Mesenchymal stem cell (in vitro differentiated cells and primary cell): ENCODE results near the gene CYP26A1.
A peak's percentile ranks its signal among the peaks of the same experiment; 100 is the strongest.

Experiments
- DNase-seq: peaks from one replicate; pipeline ENCODE4 v3.0.0-alpha.2; 2013
- H2AFZ ChIP-seq: one replicate; pipeline ENCODE4 v1.6.1; 2013; ENCODE audit warnings: low read depth, mild to moderate bottlenecking, control low read depth, inconsistent platforms, low read length, moderate library complexity
- H2AK5ac ChIP-seq: 2 replicates; pipeline ENCODE4 v1.6.1; 2013; ENCODE audit warnings: low read length, moderate library complexity, mild to moderate bottlenecking, inconsistent platforms; ENCODE audit not compliant: severe bottlenecking
- H2BK120ac ChIP-seq: one replicate; pipeline ENCODE4 v1.6.1; 2013; ENCODE audit warnings: low read depth, mild to moderate bottlenecking, inconsistent platforms, low read length, moderate library complexity
- H2BK12ac ChIP-seq, 2 experiments: one replicate each; pipeline ENCODE4 v1.6.1; 2013; ENCODE audit warnings: inconsistent platforms in 2 of 2, low read length in 2 of 2, mild to moderate bottlenecking in 2 of 2, moderate library complexity in 2 of 2, control low read depth in 1 of 2
- H2BK15ac ChIP-seq: one replicate; pipeline ENCODE4 v1.6.1; 2013; ENCODE audit warnings: mild to moderate bottlenecking, low read depth, inconsistent platforms; ENCODE audit not compliant: poor library complexity, severe bottlenecking
- H2BK5ac ChIP-seq: 2 replicates; pipeline ENCODE4 v1.6.1; 2013; ENCODE audit warnings: low read depth, mild to moderate bottlenecking, low read length, control low read depth, inconsistent platforms; ENCODE audit not compliant: poor library complexity, severe bottlenecking
- H3K14ac ChIP-seq, 2 experiments: one replicate each; pipeline ENCODE4 v1.6.1; 2013; ENCODE audit warnings: inconsistent platforms in 2 of 2, low read length in 2 of 2, control low read depth in 1 of 2, mild to moderate bottlenecking in 1 of 2, moderate library complexity in 1 of 2
- H3K18ac ChIP-seq, 2 experiments: one replicate each; pipeline ENCODE4 v1.6.1; 2013; ENCODE audit warnings: inconsistent platforms in 2 of 2, low read length in 2 of 2, control low read depth in 1 of 2, low read depth in 1 of 2, mild to moderate bottlenecking in 1 of 2
- H3K23ac ChIP-seq, 2 experiments: one replicate each; pipeline ENCODE4 v1.6.1; 2013; ENCODE audit warnings: inconsistent platforms in 2 of 2, low read length in 2 of 2, mild to moderate bottlenecking in 2 of 2, moderate library complexity in 2 of 2, control low read depth in 1 of 2
- H3K27ac ChIP-seq: 2 replicates; pipeline ENCODE4 v1.5.1; 2013; ENCODE audit warnings: mild to moderate bottlenecking, moderate library complexity, low read length, control low read depth, inconsistent platforms; ENCODE audit not compliant: poor library complexity, severe bottlenecking
- H3K27me3 ChIP-seq, 2 experiments: 2 replicates each; pipeline versions ENCODE4 v1.6.1 to v1.7.0; 2013; ENCODE audit warnings: low read length in 2 of 2, mild to moderate bottlenecking in 2 of 2, moderate library complexity in 2 of 2, control low read depth in 1 of 2, inconsistent platforms in 1 of 2; ENCODE audit not compliant: control insufficient read depth in 1 of 2, insufficient read depth in 1 of 2
- H3K36me3 ChIP-seq, 2 experiments: 2 replicates each; pipeline versions ENCODE4 v1.6.1 to v1.7.0; 2013; ENCODE audit warnings: low read length in 2 of 2, control low read depth in 1 of 2, inconsistent platforms in 1 of 2, low read depth in 1 of 2, mild to moderate bottlenecking in 1 of 2; ENCODE audit not compliant: insufficient read depth in 2 of 2, control insufficient read depth in 1 of 2
- H3K4ac ChIP-seq, 2 experiments: one replicate each; pipeline ENCODE4 v1.6.1; 2013; ENCODE audit warnings: inconsistent platforms in 2 of 2, low read length in 2 of 2, mild to moderate bottlenecking in 2 of 2, moderate library complexity in 2 of 2, control low read depth in 1 of 2, low read depth in 1 of 2
- H3K4me1 ChIP-seq: 2 replicates; pipeline ENCODE4 v1.6.1; 2013; ENCODE audit warnings: low read depth, low read length, control low read depth; ENCODE audit not compliant: control insufficient read depth, insufficient read depth
- H3K4me2 ChIP-seq: 2 replicates; pipeline ENCODE4 v1.6.1; 2013; ENCODE audit warnings: low read length, mild to moderate bottlenecking, inconsistent platforms; ENCODE audit not compliant: poor library complexity, severe bottlenecking
- H3K4me3 ChIP-seq, 2 experiments: 2 replicates each; pipeline versions ENCODE4 v1.5.1 to v1.7.0; 2013; ENCODE audit warnings: low read length in 2 of 2, mild to moderate bottlenecking in 2 of 2, control low read depth in 1 of 2, low read depth in 1 of 2; ENCODE audit not compliant: insufficient read depth in 1 of 2
- H3K79me1 ChIP-seq: replicated peaks from 2 replicates; pipeline ENCODE4 v1.6.1; 2013; ENCODE audit warnings: mild to moderate bottlenecking, control low read depth, low read length, inconsistent platforms; ENCODE audit not compliant: poor library complexity, severe bottlenecking
- H3K9ac ChIP-seq: 2 replicates; pipeline ENCODE4 v1.7.0; 2013; ENCODE audit warnings: mild to moderate bottlenecking, low read length, moderate library complexity
- H3K9me3 ChIP-seq: 2 replicates; pipeline ENCODE4 v1.7.0; 2013; ENCODE audit warnings: mild to moderate bottlenecking, low read length; ENCODE audit not compliant: control insufficient read depth
- H4K8ac ChIP-seq: one replicate; pipeline ENCODE4 v1.6.1; 2013; ENCODE audit warnings: inconsistent platforms, mild to moderate bottlenecking, low read length, moderate library complexity
- H4K91ac ChIP-seq: one replicate; pipeline ENCODE4 v1.6.1; 2013; ENCODE audit warnings: mild to moderate bottlenecking, low read length, inconsistent platforms
- WGBS: methylation state at CpG from one replicate; pipeline ENCODE4 v1.1.7; 2013; ENCODE audit warnings: mixed read lengths; 5-methylcytosine and 5-hydroxymethylcytosine counted together

The CYP26A1 gene

GRCh38 chr10:93075369-93076221 is 1.9 kb downstream of the CYP26A1 start:
- Histone ChIP-seq H3K9ac (no peak overlapping the region), H4K8ac (no peak overlapping the region), H3K27ac (no peak overlapping the region), H3K23ac (no peak overlapping the region), H3K79me1 (no peaks in the 10 kb centered on the region), H2BK12ac (no peak overlapping the region), H3K18ac (no peak overlapping the region), H2BK120ac (no peak overlapping the region), H3K14ac (no peak overlapping the region), H4K91ac (no peak overlapping the region), H3K4me2 (no peak overlapping the region), H3K4me3 (no peak overlapping the region), H2AK5ac (no peak overlapping the region), H2AFZ (no peak overlapping the region), H3K4me1 (peaks cover 32% of the 10 kb centered on the region), H2BK5ac (no peak overlapping the region), H2BK15ac (no peak overlapping the region), H3K36me3 (no peaks in the 10 kb centered on the region), H3K4ac (no peak overlapping the region), H3K9me3 (no peaks in the 10 kb centered on the region), H3K27me3 (peaks cover 80 to 89% of the 10 kb centered on the region in 2 experiments)
- 21% methylated on average over 23 of the region's 25 CpGs for WGBS
- DNase-seq, result no peak

GRCh38 chr10:93076871-93077270 is 3.2 kb downstream of the CYP26A1 start:
- Histone ChIP-seq H3K9me3 (no peaks in the 10 kb centered on the region), H2BK120ac (no peak overlapping the region), H2AFZ (no peak overlapping the region), H3K4ac (no peak overlapping the region), H3K36me3 (no peaks in the 10 kb centered on the region), H3K4me3 (no peak overlapping the region), H3K27ac (no peak overlapping the region), H3K27me3 (peaks cover 80 to 83% of the 10 kb centered on the region in 2 experiments), H2AK5ac (no peak overlapping the region), H3K4me1 (peaks cover 33% of the 10 kb centered on the region), H3K9ac (no peak overlapping the region), H2BK5ac (no peak overlapping the region), H2BK15ac (no peak overlapping the region), H4K91ac (no peak overlapping the region), H3K79me1 (no peaks in the 10 kb centered on the region), H3K14ac (no peak overlapping the region), H4K8ac (no peak overlapping the region), H3K18ac (no peak overlapping the region), H3K4me2 (no peak overlapping the region), H2BK12ac (no peak overlapping the region), H3K23ac (no peak overlapping the region)
- DNase-seq, result no peak
- 100% methylated on average over 2 of the region's 2 CpGs for WGBS

GRCh38 chr10:93077860-93078337 is 4.2 kb downstream of the CYP26A1 start:
- 73% methylated on average over 5 of the region's 5 CpGs for WGBS

GRCh38 chr10:93079663-93080349 is 6.1 kb downstream of the CYP26A1 start:
- Histone ChIP-seq H3K36me3 (no peaks in the 10 kb centered on the region), H2BK120ac (no peak overlapping the region), H3K23ac (no peak overlapping the region), H3K27ac (no peak overlapping the region), H3K4me1 (peaks cover 12% of the 10 kb centered on the region), H4K91ac (no peak overlapping the region), H2BK12ac (no peak overlapping the region), H2BK5ac (no peak overlapping the region), H2AFZ (no peak overlapping the region), H4K8ac (no peak overlapping the region), H3K79me1 (no peaks in the 10 kb centered on the region), H3K9ac (peak overlapping the region; percentile 37), H3K9me3 (no peaks in the 10 kb centered on the region), H3K4ac (no peak overlapping the region), H3K18ac (no peak overlapping the region), H2AK5ac (no peak overlapping the region), H2BK15ac (no peak overlapping the region), H3K27me3 (peaks cover 65 to 67% of the 10 kb centered on the region in 2 experiments), H3K4me2 (peak overlapping the region; percentile 18), H3K4me3 (peak overlapping the region in 1 of 2 experiments; percentile 56), H3K14ac (no peak overlapping the region)
- DNase-seq, result no peak
- WGBS, result 81% methylated on average over 9 of the region's 9 CpGs

More at GRCh38 chr10:93077860-93078337, 4.2 kb downstream of the CYP26A1 start:
- Histone ChIP-seq H3K36me3 (no peaks in the 10 kb centered on the region), H2BK120ac (no peak overlapping the region), H3K27me3 (peaks cover 72 to 77% of the 10 kb centered on the region in 2 experiments), H3K9ac (no peak overlapping the region), H3K4me3 (no peak overlapping the region), H3K4ac (no peak overlapping the region), H2BK15ac (no peak overlapping the region), H2BK12ac (no peak overlapping the region), H2AK5ac (no peak overlapping the region), H3K4me2 (no peak overlapping the region), H3K23ac (no peak overlapping the region), H4K91ac (no peak overlapping the region), H4K8ac (no peak overlapping the region), H3K9me3 (no peaks in the 10 kb centered on the region), H3K27ac (no peak overlapping the region), H3K79me1 (no peaks in the 10 kb centered on the region), H3K14ac (no peak overlapping the region), H2BK5ac (no peak overlapping the region), H2AFZ (no peak overlapping the region), H3K4me1 (peaks cover 29% of the 10 kb centered on the region), H3K18ac (no peak overlapping the region)
- DNase-seq, result no peak
